A549 (cell line): ENCODE measurements around the gene IQCB1. TPM values are rescaled to one million over a fixed set of nuclear protein-coding genes. Genes with fewer than 3 reads are reported as not detected.
"Not testable (repeated sequence)": the region's sequence is repeated elsewhere in the genome, so short reads cannot be mapped to it uniquely, and the experiment has no call there.

Experiments used
- ATAC-seq, 2 experiments: fragments of 200-7000 bp in 1 of 2; fragments of >200 bp in 1 of 2; cut with Nextera tagmentation in 1 of 2; cut with Tn5 transposase in 1 of 2; 3 replicates each; pipeline versions ENCODE4 v1.8.0 to v1.9.1; 2018 to 2020; ENCODE audit warnings: mild to moderate bottlenecking in 1 of 2, moderate library complexity in 1 of 2
- CTCF ChIA-PET: fragments of 300-600 bp; sonication (Branson Sonifier 250); formaldehyde crosslinking; extraction: SDS; loops from one replicate; lab custom pipeline; 2021; ENCODE audit warnings: antibody characterized with exemption, inconsistent platforms; lab: Yijun Ruan, JAX
- POLR2A ChIA-PET: fragments of 350-600 bp; formaldehyde crosslinking; extraction: SDS; loops from one replicate; lab custom pipeline; 2021; ENCODE audit warnings: antibody characterized with exemption, inconsistent platforms; lab: Yijun Ruan, JAX
- DNase-seq, 2 experiments: peaks; one replicate each; pipeline versions ENCODE4 v3.0.0 to v3.0.0-alpha.2; 2011 to 2016; ENCODE audit warnings: low read depth in 1 of 2, low spot score in 1 of 2
- FAIRE-seq: peaks from 2 replicates; lab custom pipeline; 2011; peaks lifted over from hg19 to GRCh38; lab: Jason Lieb, UNC
- H3K27ac ChIP-seq, 2 experiments: fragments of >200 bp; sonication (Bioruptor Twin); formaldehyde crosslinking; 3 replicates each; pipeline ENCODE4 v1.5.1; 2016 to 2017
- H3K4me1 ChIP-seq: fragments of >200 bp; sonication (Bioruptor Twin); formaldehyde crosslinking; 3 replicates; pipeline ENCODE4 v1.6.1; 2016
- H3K4me2 ChIP-seq: fragments of >200 bp; sonication (Bioruptor Twin); formaldehyde crosslinking; 3 replicates; pipeline ENCODE4 v1.6.1; 2016
- H3K4me3 ChIP-seq: fragments of >200 bp; sonication (Bioruptor Twin); formaldehyde crosslinking; 3 replicates; pipeline ENCODE4 v1.5.1; 2016
- H3K9me3 ChIP-seq: fragments of >200 bp; sonication (Bioruptor Twin); formaldehyde crosslinking; 3 replicates; pipeline ENCODE4 v1.6.1; 2016
- ATOH8 ChIP-seq: fragments of 250-450 bp; sonication (Bioruptor Pico); IDR thresholded peaks from 2 replicates; pipeline ENCODE4 v1.5.0; 2020; ENCODE audit warnings: low read depth, mild to moderate bottlenecking, moderate library complexity
- EHF ChIP-seq: fragments of 250-450 bp; sonication (Bioruptor Pico); IDR thresholded peaks from 2 replicates; pipeline ENCODE4 v1.5.0; 2020; ENCODE audit warnings: mild to moderate bottlenecking
- EP300 ChIP-seq, 2 experiments: fragments of >200 bp; sonication (Bioruptor Twin); formaldehyde crosslinking; IDR thresholded peaks; 2 replicates in 1 of 2; 3 replicates in 1 of 2; pipeline ENCODE4 v1.6.1; 2016 to 2017
- FOSB ChIP-seq: fragments of 250-450 bp; sonication (Bioruptor Pico); IDR thresholded peaks from 2 replicates; pipeline ENCODE4 v1.5.0; 2020; ENCODE audit warnings: mild to moderate bottlenecking, moderate library complexity
- FOXS1 ChIP-seq: fragments of 250-450 bp; sonication (Bioruptor Pico); IDR thresholded peaks from 2 replicates; pipeline ENCODE4 v1.5.0; 2020; ENCODE audit warnings: mild to moderate bottlenecking, moderate library complexity
- HDAC2 ChIP-seq: fragments of 200-600 bp; sonication (generic); IDR thresholded peaks from 2 replicates; pipeline ENCODE4 v1.6.1; 2016
- HMGXB4 ChIP-seq: fragments of 250-450 bp; sonication (Bioruptor Pico); IDR thresholded peaks from 2 replicates; pipeline ENCODE4 v1.5.0; 2021; ENCODE audit warnings: mild to moderate bottlenecking, moderate library complexity, borderline replicate concordance
- HOXB13 ChIP-seq: fragments of 250-450 bp; sonication (Bioruptor Pico); IDR thresholded peaks from 2 replicates; pipeline ENCODE4 v1.5.0; 2020; ENCODE audit warnings: low read depth, mild to moderate bottlenecking, moderate library complexity
- JUNB ChIP-seq: fragments of >200 bp; sonication (Bioruptor Twin); formaldehyde crosslinking; IDR thresholded peaks from 2 replicates; pipeline ENCODE4 v1.6.1; 2016
- MAZ ChIP-seq: fragments of 150-350 bp; IDR thresholded peaks from 2 replicates; pipeline ENCODE4 v1.6.1; 2014; ENCODE audit warnings: antibody characterized with exemption, low read depth, low read length, borderline replicate concordance
- MYC ChIP-seq: IDR thresholded peaks from 2 replicates; pipeline ENCODE4 v1.6.1; 2012; ENCODE audit warnings: mild to moderate bottlenecking, inconsistent platforms, low read length, improper control_type of control experiment, borderline replicate concordance
- PHF8 ChIP-seq: fragments of 200-600 bp; sonication (generic); IDR thresholded peaks from 2 replicates; pipeline ENCODE4 v1.6.1; 2016; ENCODE audit warnings: low read depth, mild to moderate bottlenecking, antibody characterized with exemption, moderate library complexity, borderline replicate concordance
- RCOR1 ChIP-seq: fragments of 150-350 bp; IDR thresholded peaks from 2 replicates; pipeline ENCODE4 v1.6.1; 2014; ENCODE audit warnings: antibody characterized with exemption, low read length, low read depth
- REST ChIP-seq: fragments of 200-600 bp; sonication (generic); IDR thresholded peaks from 2 replicates; pipeline ENCODE4 v1.6.1; 2016; ENCODE audit warnings: antibody characterized with exemption, mild to moderate bottlenecking, moderate library complexity
- RNF2 ChIP-seq: fragments of 200-600 bp; sonication (generic); IDR thresholded peaks from 2 replicates; pipeline ENCODE4 v1.6.1; 2016; ENCODE audit warnings: low read depth, mild to moderate bottlenecking, antibody characterized with exemption, moderate library complexity, borderline replicate concordance
- SREBF2 ChIP-seq: fragments of 450-650 bp; IDR thresholded peaks from 2 replicates; pipeline ENCODE4 v1.6.1; 2014; ENCODE audit warnings: mild to moderate bottlenecking, moderate library complexity
- ZFP36 ChIP-seq: fragments of 450-650 bp; IDR thresholded peaks from 2 replicates; pipeline ENCODE4 v1.6.1; 2014; ENCODE audit warnings: borderline replicate concordance; ENCODE audit not compliant: partially characterized antibody
- WGBS: methylation state at CpG from one replicate; pipeline ENCODE4 v1.1.6; 2017; ENCODE audit errors: missing lambda C conversion rate; 5-methylcytosine and 5-hydroxymethylcytosine counted together
- polyA plus RNA-seq, 4 experiments: library from polyadenylated mRNA; depleted of rRNA in 3 of 4; stranded (reverse); fragments of >200 nt; fragmentation: RNase III in 1 of 4; extraction: RNeasy Plus Mini Kit Qiagen cat#74134 plus additional on column Dnase treatment in 1 of 4; gene quantifications; 2 replicates in 3 of 4; 3 replicates in 1 of 4; pipeline ENCODE4 v1.2.3, GENCODE V29; 2011 to 2017

IQCB1 gene
- polyA plus RNA-seq, 2 of the 4 experiments (the other 2 are of a cell fraction): 22.1 to 34.3 TPM

- DNase-seq (peak in 1 of 2 experiments; percentile 15), ATAC-seq (peak; percentile 70 to 71; a peak in 4 of 6 replicates), FAIRE-seq (no peak)
- POLR2A ChIA-PET: interaction anchor here (0.7 kb wide), 2 partner anchors 15 to 203 kb away, joined by 3 to 7 read pairs; partner anchors contain the start of gene POLQ
- Histone ChIP-seq H3K4me1 (peaks cover 13% of the 10 kb centered on the region; the same call in 2 of the 3 replicates), H3K4me2 (peak overlapping the region; percentile 86), H3K27ac (peak overlapping the region; percentile 76 to 90), H3K9me3 (no peaks in the 10 kb centered on the region), H3K4me3 (peak overlapping the region; percentile 62)
- no peak for TF ChIP-seq HOXB13 (CRISPR knock-in tag)
- TF ChIP-seq ZFP36: no peak
- TF ChIP-seq HDAC2: no peak
- TF ChIP-seq FOXS1 (CRISPR knock-in tag): no peak
- TF ChIP-seq MAZ: no peak
- no peak for TF ChIP-seq EHF (CRISPR knock-in tag)
- TF ChIP-seq HMGXB4: no peak
- no peak for TF ChIP-seq RNF2
- under 1% methylated on average over 17 of the region's 17 CpGs for WGBS
- CTCF ChIA-PET: no interaction called here
Observed at GRCh38 chr3:121748680-121749275, 86.1 kb downstream of the IQCB1 start.

GRCh38 chr3:121747976-121748375, 86.9 kb downstream of the IQCB1 start:
- Histone ChIP-seq H3K27ac (no peak overlapping the region), H3K4me1 (peaks cover 13% of the 10 kb centered on the region; the same call in 2 of the 3 replicates), H3K4me3 (peak overlapping the region; percentile 62), H3K4me2 (peak overlapping the region; percentile 86), H3K9me3 (no peaks in the 10 kb centered on the region)
- no peak for ATAC-seq
- no peak for TF ChIP-seq REST
- no peak for TF ChIP-seq MYC
- no peak for TF ChIP-seq MAZ
- no peak for TF ChIP-seq SREBF2
- no peak for TF ChIP-seq ATOH8 (CRISPR knock-in tag)
- TF ChIP-seq FOSB (CRISPR knock-in tag): no peak
- no peak for TF ChIP-seq JUNB
- TF ChIP-seq PHF8: no peak
- TF ChIP-seq RCOR1: no peak
- no peak for TF ChIP-seq EP300 (IDR thresholded peaks at IDR 0.05)
- FAIRE-seq: no peak
- 20% methylated on average over 3 of the region's 3 CpGs for WGBS
- DNase-seq: no peak
- POLR2A ChIA-PET: no interaction called here
- CTCF ChIA-PET: no interaction called here

- CTCF ChIA-PET, H3K4me1 ChIP-seq, DNase-seq, H3K4me2 ChIP-seq, FAIRE-seq, H3K9me3 ChIP-seq, H3K4me3 ChIP-seq, POLR2A ChIA-PET, H3K27ac ChIP-seq, ATAC-seq: not testable (repeated sequence)
- 92% methylated on average over 2 of the region's 2 CpGs for WGBS
Observed at GRCh38 chr3:121743106-121743505, 91.8 kb downstream of the IQCB1 start.
